ENCODE results near the gene SETD1A. TPM values are rescaled to one million over a fixed set of nuclear protein-coding genes. Genes with fewer than 3 reads are reported as not detected.
A peak's percentile ranks its signal among the peaks of the same experiment; 100 is the strongest.

The SETD1A gene
- total and polyA plus RNA-seq, 9 of the 15 experiments (the other 6 are each of a cell fraction or from before 2014, with no cell fraction given) = 0.08 to 36.0 (median 4.2) TPM

GRCh38 chr16:30957456-30958174, at the start of gene SETD1A (continued):
- TF ChIP-seq U2AF2 (optimal IDR thresholded peaks at IDR 0.05; ENCODE audit: low read depth, low read length) (no peak), ZNF408 (CRISPR knock-in tag; IDR thresholded peaks at IDR 0.05; ENCODE audit: low read depth) (no peak), KLF13 (tag; IDR thresholded peaks at IDR 0.05; ENCODE audit: borderline replicate concordance, low read depth) (peak; percentile 90), PYGO2 (tag; IDR thresholded peaks at IDR 0.05) (no peak), STAT6 (CRISPR knock-in tag; IDR thresholded peaks at IDR 0.05) (no peak), ZFP30 (CRISPR knock-in tag; IDR thresholded peaks at IDR 0.05; ENCODE audit: borderline replicate concordance) (no peak), ZNF184 (CRISPR knock-in tag; IDR thresholded peaks at IDR 0.05) (no peak), CTCF (IDR thresholded peaks at IDR 0.05 in 2 of 3, conservative IDR thresholded peaks at IDR 0.05 in 1 of 3; ENCODE audit: insufficient read depth in 2 of 3, low read depth in 1 of 3, low read length in 3 of 3) (no peak), SMAD3 (CRISPR knock-in tag; conservative IDR thresholded peaks at IDR 0.05) (0 out of 2 replicates have a peak, but pooled peaks have one; percentile 36), HMG20B (CRISPR knock-in tag; IDR thresholded peaks at IDR 0.05) (no peak; the same call in 1 of the 2 replicates), RBM14 (IDR thresholded peaks at IDR 0.05; ENCODE audit: borderline replicate concordance, insufficient read depth, low read depth, low read length) (no peak)
- TF ChIP-seq, protein P1, sequence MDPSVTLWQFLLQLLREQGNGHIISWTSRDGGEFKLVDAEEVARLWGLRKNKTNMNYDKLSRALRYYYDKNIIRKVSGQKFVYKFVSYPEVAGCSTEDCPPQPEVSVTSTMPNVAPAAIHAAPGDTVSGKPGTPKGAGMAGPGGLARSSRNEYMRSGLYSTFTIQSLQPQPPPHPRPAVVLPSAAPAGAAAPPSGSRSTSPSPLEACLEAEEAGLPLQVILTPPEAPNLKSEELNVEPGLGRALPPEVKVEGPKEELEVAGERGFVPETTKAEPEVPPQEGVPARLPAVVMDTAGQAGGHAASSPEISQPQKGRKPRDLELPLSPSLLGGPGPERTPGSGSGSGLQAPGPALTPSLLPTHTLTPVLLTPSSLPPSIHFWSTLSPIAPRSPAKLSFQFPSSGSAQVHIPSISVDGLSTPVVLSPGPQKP (CRISPR knock-in tag; IDR thresholded peaks at IDR 0.05) = no peak
- TF ChIP-seq, protein P2, sequence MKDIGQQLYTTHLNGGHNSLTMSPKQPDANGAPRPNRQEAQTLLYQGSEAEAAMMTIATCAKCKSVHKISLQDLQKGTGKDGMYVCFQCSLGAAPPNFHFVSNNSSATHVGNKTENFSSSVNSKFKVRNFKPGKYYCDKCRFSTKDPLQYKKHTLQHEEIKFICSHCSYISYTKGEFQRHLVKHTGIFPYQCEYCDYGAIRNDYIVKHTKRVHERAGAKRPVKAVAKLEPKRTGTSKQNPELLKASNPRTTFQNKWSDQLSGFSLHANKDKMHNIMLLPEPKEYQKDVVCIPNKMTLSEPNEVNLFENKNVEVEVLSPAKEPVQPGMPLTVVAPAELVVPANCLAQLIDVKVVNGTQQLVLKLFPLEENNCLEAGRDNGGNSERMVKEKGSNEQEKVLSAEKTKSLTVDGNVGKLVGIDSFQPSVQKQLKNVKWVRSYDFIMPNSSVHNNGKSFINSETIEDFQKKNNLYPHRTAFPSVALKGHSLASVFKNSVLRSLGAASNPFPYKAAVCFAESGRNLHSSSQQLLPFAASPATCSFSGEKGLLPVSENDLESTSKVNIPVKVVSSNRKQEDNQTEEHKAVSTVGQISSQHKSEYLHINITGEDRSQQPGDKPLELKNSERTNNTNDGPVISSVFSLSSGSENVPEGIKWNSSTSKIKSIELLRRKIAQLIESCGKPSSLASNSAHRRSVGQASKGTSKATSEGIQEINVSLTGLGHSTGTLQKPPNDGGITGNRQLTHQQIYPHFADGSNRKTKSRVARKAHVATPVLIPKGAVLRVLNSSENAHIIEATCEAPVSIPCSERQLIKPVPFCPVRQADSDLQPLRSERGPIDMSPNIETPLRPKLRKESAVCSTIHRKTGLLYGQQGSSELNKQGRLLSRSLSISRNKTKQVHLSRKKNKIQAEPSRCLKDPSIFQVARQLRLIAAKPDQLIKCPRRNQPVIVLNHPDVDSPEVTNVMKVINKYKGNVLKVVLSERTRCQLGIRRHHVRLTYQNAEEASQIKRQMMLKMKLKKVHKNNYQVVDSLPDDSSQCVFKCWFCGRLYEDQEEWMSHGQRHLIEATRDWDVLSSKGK (CRISPR knock-in tag; IDR thresholded peaks at IDR 0.05) = no peak
- TF ChIP-seq, protein P3, sequence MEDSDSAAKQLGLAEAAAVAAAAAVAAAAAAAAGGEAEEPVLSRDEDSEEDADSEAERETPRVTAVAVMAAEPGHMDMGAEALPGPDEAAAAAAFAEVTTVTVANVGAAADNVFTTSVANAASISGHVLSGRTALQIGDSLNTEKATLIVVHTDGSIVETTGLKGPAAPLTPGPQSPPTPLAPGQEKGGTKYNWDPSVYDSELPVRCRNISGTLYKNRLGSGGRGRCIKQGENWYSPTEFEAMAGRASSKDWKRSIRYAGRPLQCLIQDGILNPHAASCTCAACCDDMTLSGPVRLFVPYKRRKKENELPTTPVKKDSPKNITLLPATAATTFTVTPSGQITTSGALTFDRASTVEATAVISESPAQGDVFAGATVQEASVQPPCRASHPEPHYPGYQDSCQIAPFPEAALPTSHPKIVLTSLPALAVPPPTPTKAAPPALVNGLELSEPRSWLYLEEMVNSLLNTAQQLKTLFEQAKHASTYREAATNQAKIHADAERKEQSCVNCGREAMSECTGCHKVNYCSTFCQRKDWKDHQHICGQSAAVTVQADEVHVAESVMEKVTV (CRISPR knock-in tag; IDR thresholded peaks at IDR 0.05) = no peak
